A549 (cell line): ENCODE measurements around the gene XRRA1. TPM values are rescaled to one million over a fixed set of nuclear protein-coding genes. Genes with fewer than 3 reads are reported as not detected.
A peak's percentile ranks its signal among the peaks of the same experiment; 100 is the strongest.
"Not testable (repeated sequence)": the region's sequence is repeated elsewhere in the genome, so short reads cannot be mapped to it uniquely, and the experiment has no call there.

Experiments used
- ATAC-seq, 2 experiments: fragments of 200-7000 bp in 1 of 2; fragments of >200 bp in 1 of 2; cut with Nextera tagmentation in 1 of 2; cut with Tn5 transposase in 1 of 2; 3 replicates each; pipeline versions ENCODE4 v1.8.0 to v1.9.1; 2018 to 2020; ENCODE audit warnings: mild to moderate bottlenecking in 1 of 2, moderate library complexity in 1 of 2
- CTCF ChIA-PET: fragments of 300-600 bp; sonication (Branson Sonifier 250); formaldehyde crosslinking; extraction: SDS; loops from one replicate; lab custom pipeline; 2021; ENCODE audit warnings: antibody characterized with exemption, inconsistent platforms; lab: Yijun Ruan, JAX
- POLR2A ChIA-PET: fragments of 350-600 bp; formaldehyde crosslinking; extraction: SDS; loops from one replicate; lab custom pipeline; 2021; ENCODE audit warnings: antibody characterized with exemption, inconsistent platforms; lab: Yijun Ruan, JAX
- DNase-seq, 2 experiments: peaks; one replicate each; pipeline versions ENCODE4 v3.0.0 to v3.0.0-alpha.2; 2011 to 2016; ENCODE audit warnings: low read depth in 1 of 2, low spot score in 1 of 2
- FAIRE-seq: peaks from 2 replicates; lab custom pipeline; 2011; peaks lifted over from hg19 to GRCh38; lab: Jason Lieb, UNC
- H3K27ac ChIP-seq, 2 experiments: fragments of >200 bp; sonication (Bioruptor Twin); formaldehyde crosslinking; 3 replicates each; pipeline ENCODE4 v1.5.1; 2016 to 2017
- H3K4me1 ChIP-seq: fragments of >200 bp; sonication (Bioruptor Twin); formaldehyde crosslinking; 3 replicates; pipeline ENCODE4 v1.6.1; 2016
- H3K4me2 ChIP-seq: fragments of >200 bp; sonication (Bioruptor Twin); formaldehyde crosslinking; 3 replicates; pipeline ENCODE4 v1.6.1; 2016
- H3K4me3 ChIP-seq: fragments of >200 bp; sonication (Bioruptor Twin); formaldehyde crosslinking; 3 replicates; pipeline ENCODE4 v1.5.1; 2016
- H3K9me3 ChIP-seq: fragments of >200 bp; sonication (Bioruptor Twin); formaldehyde crosslinking; 3 replicates; pipeline ENCODE4 v1.6.1; 2016
- BHLHE40 ChIP-seq: IDR thresholded peaks from 2 replicates; pipeline ENCODE4 v1.6.1; 2012; ENCODE audit warnings: low read depth, low read length, inconsistent platforms
- CBX8 ChIP-seq: fragments of 200-600 bp; sonication (generic); IDR thresholded peaks from 2 replicates; pipeline ENCODE4 v1.6.1; 2016
- CEBPB ChIP-seq, 2 experiments: fragments of >200 bp in 1 of 2; sonication (Bioruptor Twin) in 1 of 2; formaldehyde crosslinking in 1 of 2; IDR thresholded peaks; 2 replicates each; pipeline ENCODE4 v1.6.1; 2012 to 2016
- CHD2 ChIP-seq: fragments of 150-350 bp; IDR thresholded peaks from 2 replicates; pipeline ENCODE4 v1.6.1; 2014; ENCODE audit warnings: low read length; ENCODE audit not compliant: partially characterized antibody
- CHD4 ChIP-seq: fragments of 200-600 bp; sonication (generic); IDR thresholded peaks from 2 replicates; pipeline ENCODE4 v1.6.1; 2016; ENCODE audit warnings: antibody characterized with exemption, mild to moderate bottlenecking, borderline replicate concordance
- CTCF ChIP-seq: fragments of >200 bp; sonication (Bioruptor Twin); formaldehyde crosslinking; IDR thresholded peaks from 3 replicates; pipeline ENCODE4 v1.5.1; 2016
- EHF ChIP-seq: fragments of 250-450 bp; sonication (Bioruptor Pico); IDR thresholded peaks from 2 replicates; pipeline ENCODE4 v1.5.0; 2020; ENCODE audit warnings: mild to moderate bottlenecking
- GATA3 ChIP-seq: IDR thresholded peaks from 2 replicates; pipeline ENCODE4 v1.6.1; 2012; ENCODE audit warnings: borderline replicate concordance
- HES2 ChIP-seq: fragments of >200 bp; sonication (Bioruptor Twin); formaldehyde crosslinking; IDR thresholded peaks from 2 replicates; pipeline ENCODE4 v1.6.1; 2016
- HEYL ChIP-seq: fragments of 250-450 bp; sonication (Bioruptor Pico); IDR thresholded peaks from 2 replicates; pipeline ENCODE4 v1.8.0; 2021; ENCODE audit warnings: mild to moderate bottlenecking, moderate library complexity
- HOXB5 ChIP-seq: fragments of 250-450 bp; sonication (Bioruptor Pico); IDR thresholded peaks from 2 replicates; pipeline ENCODE4 v1.5.0; 2020; ENCODE audit warnings: mild to moderate bottlenecking, moderate library complexity
- JUN ChIP-seq, 2 experiments: fragments of >200 bp; sonication (Bioruptor Twin); formaldehyde crosslinking; IDR thresholded peaks; 2 replicates in 1 of 2; 3 replicates in 1 of 2; pipeline ENCODE4 v1.6.1; 2016 to 2017
- JUNB ChIP-seq: fragments of >200 bp; sonication (Bioruptor Twin); formaldehyde crosslinking; IDR thresholded peaks from 2 replicates; pipeline ENCODE4 v1.6.1; 2016
- MYC ChIP-seq: IDR thresholded peaks from 2 replicates; pipeline ENCODE4 v1.6.1; 2012; ENCODE audit warnings: mild to moderate bottlenecking, inconsistent platforms, low read length, improper control_type of control experiment, borderline replicate concordance
- NFE2L2 ChIP-seq: fragments of 150-350 bp; conservative IDR thresholded peaks from 2 replicates; pipeline ENCODE4 v1.6.1; 2014; ENCODE audit warnings: low read length
- NPAS2 ChIP-seq: fragments of 250-450 bp; sonication (Bioruptor Pico); IDR thresholded peaks from 2 replicates; pipeline ENCODE4 v1.8.0; 2022; ENCODE audit warnings: mild to moderate bottlenecking, moderate library complexity, borderline replicate concordance
- PHF8 ChIP-seq: fragments of 200-600 bp; sonication (generic); IDR thresholded peaks from 2 replicates; pipeline ENCODE4 v1.6.1; 2016; ENCODE audit warnings: low read depth, mild to moderate bottlenecking, antibody characterized with exemption, moderate library complexity, borderline replicate concordance
- POLR2A ChIP-seq: IDR thresholded peaks from 2 replicates; pipeline ENCODE4 v1.6.1; 2012; ENCODE audit warnings: mild to moderate bottlenecking, low read length
- RAD21 ChIP-seq, 2 experiments: fragments of >200 bp in 1 of 2; sonication (Bioruptor Twin) in 1 of 2; formaldehyde crosslinking in 1 of 2; IDR thresholded peaks in 1 of 2; conservative IDR thresholded peaks in 1 of 2; 2 replicates in 1 of 2; 3 replicates in 1 of 2; pipeline ENCODE4 v1.6.1; 2012 to 2018; ENCODE audit warnings: inconsistent platforms in 1 of 2
- RARB ChIP-seq: fragments of 250-450 bp; sonication (Bioruptor Pico); IDR thresholded peaks from 2 replicates; pipeline ENCODE4 v1.8.0; 2021; ENCODE audit warnings: mild to moderate bottlenecking, moderate library complexity
- RCOR1 ChIP-seq: fragments of 150-350 bp; IDR thresholded peaks from 2 replicates; pipeline ENCODE4 v1.6.1; 2014; ENCODE audit warnings: antibody characterized with exemption, low read length, low read depth
- RFX5 ChIP-seq: fragments of 450-650 bp; IDR thresholded peaks from 2 replicates; pipeline ENCODE4 v1.7.1; 2014; ENCODE audit warnings: antibody characterized with exemption, mild to moderate bottlenecking, moderate library complexity
- RNF2 ChIP-seq: fragments of 200-600 bp; sonication (generic); IDR thresholded peaks from 2 replicates; pipeline ENCODE4 v1.6.1; 2016; ENCODE audit warnings: low read depth, mild to moderate bottlenecking, antibody characterized with exemption, moderate library complexity, borderline replicate concordance
- SMC3 ChIP-seq: fragments of >200 bp; sonication (Bioruptor Twin); formaldehyde crosslinking; IDR thresholded peaks from 3 replicates; pipeline ENCODE4 v1.6.1; 2018; ENCODE audit warnings: inconsistent platforms
- TFCP2L1 ChIP-seq: fragments of 250-450 bp; sonication (Bioruptor Pico); IDR thresholded peaks from 2 replicates; pipeline ENCODE4 v1.5.0; 2021; ENCODE audit warnings: mild to moderate bottlenecking
- ZNF302 ChIP-seq: fragments of 250-450 bp; sonication (Bioruptor Pico); IDR thresholded peaks from 2 replicates; pipeline ENCODE4 v1.9.0; 2021; ENCODE audit warnings: inconsistent platforms, mild to moderate bottlenecking, moderate library complexity
- WGBS: methylation state at CpG from one replicate; pipeline ENCODE4 v1.1.6; 2017; ENCODE audit errors: missing lambda C conversion rate; 5-methylcytosine and 5-hydroxymethylcytosine counted together
- polyA plus RNA-seq, 4 experiments: library from polyadenylated mRNA; depleted of rRNA in 3 of 4; stranded (reverse); fragments of >200 nt; fragmentation: RNase III in 1 of 4; extraction: RNeasy Plus Mini Kit Qiagen cat#74134 plus additional on column Dnase treatment in 1 of 4; gene quantifications; 2 replicates in 3 of 4; 3 replicates in 1 of 4; pipeline ENCODE4 v1.2.3, GENCODE V29; 2011 to 2017
- TF ChIP-seq, protein P1 (sequence below): fragments of 200-600 bp; sonication (generic); IDR thresholded peaks from 2 replicates; pipeline ENCODE4 v1.6.1; 2016; ENCODE audit warnings: antibody characterized with exemption, mild to moderate bottlenecking, moderate library complexity

XRRA1 gene
- polyA plus RNA-seq, 2 of the 4 experiments (the other 2 are of a cell fraction) = 6.6 to 10.6 TPM

DNA sequence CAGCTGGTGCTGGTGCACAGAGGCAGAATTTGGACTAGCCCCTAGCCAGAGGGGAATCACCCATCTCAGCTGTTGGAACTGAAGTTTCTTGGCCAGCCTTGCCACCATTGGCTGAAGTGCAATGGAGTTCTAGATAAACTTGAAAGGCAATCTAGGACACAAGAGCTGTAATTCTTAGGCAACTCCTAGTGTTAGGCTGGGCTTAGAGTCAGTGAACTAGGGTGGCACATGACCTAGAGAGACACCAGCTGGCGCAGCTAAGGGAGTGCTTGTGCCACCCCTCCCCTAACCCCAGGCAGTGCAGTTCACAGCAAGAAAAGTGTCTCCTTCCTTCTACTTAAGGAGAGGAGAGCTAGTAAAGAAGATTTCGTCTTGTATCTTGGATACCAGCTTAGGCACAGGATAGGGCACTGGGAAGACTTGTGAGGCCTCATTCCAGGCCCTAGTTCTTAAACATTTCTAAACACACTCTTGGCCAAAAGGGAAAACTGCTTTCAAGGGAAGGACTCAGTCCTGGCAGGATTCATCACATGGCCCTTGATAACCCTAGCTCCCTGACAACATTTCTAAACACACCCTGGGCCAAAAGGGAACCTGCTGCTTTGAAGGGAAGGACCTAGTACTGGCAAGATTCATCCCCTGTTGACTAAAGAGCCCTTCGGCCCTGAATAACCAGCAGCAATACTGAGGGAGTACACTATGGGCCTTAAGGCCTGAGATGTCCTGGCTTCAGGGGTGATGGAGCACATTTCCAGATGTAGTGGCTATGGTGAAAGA lies 53.4 kb downstream of the XRRA1 start:
- FAIRE-seq (no peak), DNase-seq (no peak), ATAC-seq (peak in 1 of 2 experiments; percentile 19; a peak in 1 of 6 replicates)
- Histone ChIP-seq H3K4me1 (no peaks in the 10 kb centered on the region), H3K4me3 (no peak overlapping the region), H3K9me3 (peaks cover 25% of the 10 kb centered on the region), H3K4me2 (no peak overlapping the region), H3K27ac (no peak overlapping the region)
- CTCF ChIA-PET = interaction anchor here (0.6 to 1.6 kb wide), 4 partner anchors 11 to 309 kb away, joined by 3 to 4 read pairs (median 3); no protein-coding TSS in a partner anchor
- WGBS = 98% methylated on average over 3 of the region's 3 CpGs
- POLR2A ChIA-PET = no interaction called here
- TF ChIP-seq RAD21 (conservative IDR thresholded peaks at IDR 0.05 in 1 of 2, IDR thresholded peaks at IDR 0.05 in 1 of 2) (no peak), HEYL (CRISPR knock-in tag) (no peak), CBX8 (no peak), PHF8 (no peak), RARB (no peak), TFCP2L1 (CRISPR knock-in tag) (no peak), JUN (IDR thresholded peaks at IDR 0.05) (no peak), POLR2A (no peak), EHF (no peak), NFE2L2 (no peak), CEBPB (IDR thresholded peaks at IDR 0.05) (no peak), RFX5 (no peak), RCOR1 (no peak)

GRCh38 chr11:74893015-74893414 lies 55.9 kb downstream of the XRRA1 start:
- ATAC-seq, H3K4me1 ChIP-seq, FAIRE-seq, CTCF ChIA-PET, POLR2A ChIA-PET, H3K4me3 ChIP-seq, H3K4me2 ChIP-seq, H3K27ac ChIP-seq, DNase-seq: not testable (repeated sequence)
- H3K9me3 ChIP-seq = peaks cover 15% of the 10 kb centered on the region; the same call in 2 of the 3 replicates

DNA sequence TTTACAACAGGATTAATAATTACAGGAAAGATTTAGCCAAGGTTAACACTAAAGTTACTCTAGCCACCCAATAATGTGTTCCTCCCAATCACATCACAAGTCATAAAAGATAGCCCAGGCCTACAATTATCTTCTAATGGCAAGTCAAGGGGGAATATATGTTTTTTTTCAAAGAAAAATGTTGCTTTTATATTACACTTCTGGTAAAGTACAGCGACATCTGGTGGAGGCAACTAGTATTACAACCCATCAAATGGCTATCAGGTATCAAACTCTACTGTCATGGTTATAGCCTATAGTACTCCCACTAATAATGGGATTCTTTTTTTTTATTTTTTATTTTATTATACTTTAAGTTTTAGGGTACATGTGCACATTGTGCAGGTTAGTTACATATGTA lies 71.8 kb downstream of the XRRA1 start:
- ChIA-PET POLR2A (no interaction called here), CTCF (no interaction called here)
- Histone ChIP-seq H3K4me1 (no peaks in the 10 kb centered on the region), H3K27ac (no peak overlapping the region), H3K4me2 (no peak overlapping the region), H3K4me3 (no peak overlapping the region), H3K9me3 (peaks cover 11% of the 10 kb centered on the region)
- TF ChIP-seq CTCF = peak; percentile 34
- TF ChIP-seq JUNB = no peak
- WGBS = 78% methylated on average over 1 of the region's 1 CpG
- peak in 1 of 2 experiments; percentile 61 for DNase-seq
- no peak for ATAC-seq
- no peak for FAIRE-seq

DNA sequence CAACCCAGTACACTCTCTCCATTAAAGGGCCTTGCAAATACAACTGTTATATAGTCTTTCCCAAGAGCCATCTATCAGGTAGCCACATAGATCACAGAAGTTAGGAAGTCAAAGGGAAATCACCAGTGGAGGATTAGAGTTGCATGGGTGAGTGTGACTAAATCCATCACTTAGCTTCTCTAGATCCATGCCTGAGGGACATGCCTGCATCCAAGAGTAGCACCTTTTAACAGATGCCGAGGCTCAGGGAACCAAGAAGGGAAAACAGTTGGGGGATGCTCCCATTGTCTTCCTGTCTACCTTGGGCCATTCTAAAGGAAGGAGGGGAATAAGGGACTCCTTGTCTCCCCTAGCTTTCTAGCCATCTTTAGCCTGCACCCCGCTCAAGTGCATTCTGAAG lies 77.9 kb downstream of the XRRA1 start:
- FAIRE-seq (no peak), ATAC-seq (no peak), DNase-seq (no peak)
- 90% methylated on average over 2 of the region's 2 CpGs for WGBS
- Histone ChIP-seq H3K9me3 (peaks cover 26% of the 10 kb centered on the region), H3K4me1 (no peaks in the 10 kb centered on the region), H3K4me3 (no peak overlapping the region), H3K27ac (no peak overlapping the region), H3K4me2 (no peak overlapping the region)
- POLR2A ChIA-PET = no interaction called here
- CTCF ChIA-PET = interaction anchor here (0.5 to 2.0 kb wide), 9 partner anchors 10 to 421 kb away, joined by 3 to 9 read pairs (median 3); no protein-coding TSS in a partner anchor
- no peak for TF ChIP-seq CEBPB (IDR thresholded peaks at IDR 0.05)
- no peak for TF ChIP-seq RFX5
- TF ChIP-seq CHD2 = no peak
- no peak for TF ChIP-seq HES2
- TF ChIP-seq HOXB5 (CRISPR knock-in tag) = no peak
- no peak for TF ChIP-seq CHD4
- TF ChIP-seq GATA3 = no peak
- TF ChIP-seq BHLHE40 = no peak
- TF ChIP-seq NPAS2 (CRISPR knock-in tag) = no peak
- no peak for TF ChIP-seq ZNF302
- TF ChIP-seq RNF2 = no peak
- TF ChIP-seq SMC3 = no peak
- no peak for TF ChIP-seq TFCP2L1 (CRISPR knock-in tag)
- TF ChIP-seq MYC = no peak
- TF ChIP-seq, protein P1, sequence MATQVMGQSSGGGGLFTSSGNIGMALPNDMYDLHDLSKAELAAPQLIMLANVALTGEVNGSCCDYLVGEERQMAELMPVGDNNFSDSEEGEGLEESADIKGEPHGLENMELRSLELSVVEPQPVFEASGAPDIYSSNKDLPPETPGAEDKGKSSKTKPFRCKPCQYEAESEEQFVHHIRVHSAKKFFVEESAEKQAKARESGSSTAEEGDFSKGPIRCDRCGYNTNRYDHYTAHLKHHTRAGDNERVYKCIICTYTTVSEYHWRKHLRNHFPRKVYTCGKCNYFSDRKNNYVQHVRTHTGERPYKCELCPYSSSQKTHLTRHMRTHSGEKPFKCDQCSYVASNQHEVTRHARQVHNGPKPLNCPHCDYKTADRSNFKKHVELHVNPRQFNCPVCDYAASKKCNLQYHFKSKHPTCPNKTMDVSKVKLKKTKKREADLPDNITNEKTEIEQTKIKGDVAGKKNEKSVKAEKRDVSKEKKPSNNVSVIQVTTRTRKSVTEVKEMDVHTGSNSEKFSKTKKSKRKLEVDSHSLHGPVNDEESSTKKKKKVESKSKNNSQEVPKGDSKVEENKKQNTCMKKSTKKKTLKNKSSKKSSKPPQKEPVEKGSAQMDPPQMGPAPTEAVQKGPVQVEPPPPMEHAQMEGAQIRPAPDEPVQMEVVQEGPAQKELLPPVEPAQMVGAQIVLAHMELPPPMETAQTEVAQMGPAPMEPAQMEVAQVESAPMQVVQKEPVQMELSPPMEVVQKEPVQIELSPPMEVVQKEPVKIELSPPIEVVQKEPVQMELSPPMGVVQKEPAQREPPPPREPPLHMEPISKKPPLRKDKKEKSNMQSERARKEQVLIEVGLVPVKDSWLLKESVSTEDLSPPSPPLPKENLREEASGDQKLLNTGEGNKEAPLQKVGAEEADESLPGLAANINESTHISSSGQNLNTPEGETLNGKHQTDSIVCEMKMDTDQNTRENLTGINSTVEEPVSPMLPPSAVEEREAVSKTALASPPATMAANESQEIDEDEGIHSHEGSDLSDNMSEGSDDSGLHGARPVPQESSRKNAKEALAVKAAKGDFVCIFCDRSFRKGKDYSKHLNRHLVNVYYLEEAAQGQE = no peak
